HG03575 (cell line): Measurements from ENCODE around the gene FOXJ3.

Source experiments
- ATAC-seq: cut with Tn5 transposase; IDR thresholded peaks from one replicate; pipeline ENCODE4 v1.9.1; 2021; ENCODE audit not compliant: unreplicated experiment, insufficient number of reproducible peaks, low FRiP score; ENCODE audit errors: extremely low read depth

The FOXJ3 gene

DNA sequence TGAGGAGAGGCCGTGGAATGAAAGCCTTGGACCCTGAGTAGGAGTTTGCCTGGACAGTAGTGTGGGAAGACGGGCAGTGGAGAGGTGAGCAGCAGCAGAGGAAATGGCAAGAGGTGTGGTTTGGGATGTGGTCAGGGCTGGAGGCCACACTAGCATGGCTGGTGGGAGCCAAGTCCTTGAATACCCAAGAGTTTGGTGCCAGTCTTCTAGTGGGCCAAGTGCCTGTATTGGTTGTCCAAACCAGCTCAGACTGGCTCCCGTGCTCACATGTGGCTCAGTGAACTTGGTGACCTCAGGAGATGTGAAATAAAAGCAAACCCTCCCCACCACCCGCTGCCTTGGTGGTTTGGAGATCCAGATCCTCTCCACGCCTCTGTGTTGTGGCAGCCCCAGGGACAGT, 172.9 kb downstream of the FOXJ3 start:
- no peak for ATAC-seq

DNA sequence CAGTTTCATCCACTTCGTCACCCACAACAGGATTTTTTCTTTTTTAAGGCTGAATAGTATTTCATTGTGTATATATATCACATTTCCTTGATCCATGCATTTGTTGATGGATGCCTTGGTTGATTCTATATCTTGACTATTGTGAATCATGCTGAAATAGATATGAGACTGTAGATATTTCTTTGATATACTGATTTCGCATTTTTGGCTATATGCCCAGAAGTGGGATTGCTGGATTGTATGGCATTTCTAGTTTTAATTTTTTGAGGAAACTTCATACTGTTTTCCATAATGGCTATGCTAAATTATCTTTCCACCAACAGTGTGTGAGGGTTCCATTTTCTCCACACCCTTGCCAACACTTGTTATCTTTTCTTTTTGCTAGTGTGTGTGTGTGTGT, 176.8 kb downstream of the FOXJ3 start:
- ATAC-seq, result no peak

DNA sequence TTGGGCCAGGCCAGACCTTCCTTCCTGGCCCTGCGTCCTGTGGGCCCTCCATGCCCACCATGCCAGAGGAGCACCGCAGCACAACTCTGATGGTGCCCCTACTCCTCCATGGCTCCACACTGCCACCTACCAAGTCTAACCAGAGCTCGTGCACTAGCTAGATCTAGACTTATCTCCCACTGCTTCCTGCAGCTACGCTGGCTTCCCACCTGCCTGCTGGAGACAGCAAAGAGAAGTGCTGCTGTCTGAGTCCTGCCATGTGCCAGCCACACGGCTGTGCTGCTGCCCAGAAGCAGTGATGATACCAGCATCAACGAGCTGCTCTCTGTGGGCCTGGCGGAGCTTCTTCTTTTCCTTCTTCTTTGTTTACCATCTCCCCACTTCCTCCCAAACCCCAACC, 177.4 kb downstream of the FOXJ3 start:
- no peak for ATAC-seq

DNA sequence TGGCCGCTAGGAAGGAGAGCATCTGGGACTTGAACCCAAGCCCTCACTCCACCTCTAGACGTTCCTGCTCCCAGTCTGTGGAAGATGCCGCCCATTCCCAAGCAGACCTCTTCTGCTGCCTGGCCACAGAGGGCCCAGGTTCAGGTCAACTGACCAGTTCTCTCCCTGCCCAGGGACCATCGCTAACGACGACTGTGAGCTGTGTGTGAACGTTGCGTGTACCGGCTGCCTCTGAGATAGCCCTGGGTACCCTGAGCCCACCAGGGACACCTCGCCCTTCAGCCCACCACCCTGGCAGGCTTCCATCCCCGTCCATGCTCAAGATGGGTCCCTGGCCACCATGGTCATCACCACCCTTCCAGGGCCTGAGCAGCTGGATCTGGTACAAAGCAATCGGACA, 179.7 kb downstream of the FOXJ3 start:
- ATAC-seq, result no peak

DNA sequence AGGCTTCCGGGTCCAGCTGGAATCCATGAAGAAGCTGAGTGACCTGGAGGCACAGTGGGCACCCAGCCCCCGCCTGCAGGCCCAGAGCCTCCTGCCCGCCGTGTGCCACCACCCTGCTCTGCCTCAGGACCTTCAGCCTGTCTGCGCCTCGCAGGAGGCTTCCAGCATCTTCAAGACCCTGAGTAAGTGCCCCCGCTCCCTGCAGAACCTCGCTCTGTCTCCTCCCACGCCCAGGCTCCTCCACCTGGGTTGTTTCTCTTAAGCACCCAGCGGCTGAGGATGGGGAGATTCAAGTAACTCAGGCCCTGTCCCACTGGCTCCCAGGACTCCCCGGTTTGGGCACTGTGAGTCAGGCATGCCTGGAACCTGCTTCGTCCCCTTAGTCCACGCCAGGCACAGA, 180.3 kb downstream of the FOXJ3 start:
- ATAC-seq, result no peak

DNA sequence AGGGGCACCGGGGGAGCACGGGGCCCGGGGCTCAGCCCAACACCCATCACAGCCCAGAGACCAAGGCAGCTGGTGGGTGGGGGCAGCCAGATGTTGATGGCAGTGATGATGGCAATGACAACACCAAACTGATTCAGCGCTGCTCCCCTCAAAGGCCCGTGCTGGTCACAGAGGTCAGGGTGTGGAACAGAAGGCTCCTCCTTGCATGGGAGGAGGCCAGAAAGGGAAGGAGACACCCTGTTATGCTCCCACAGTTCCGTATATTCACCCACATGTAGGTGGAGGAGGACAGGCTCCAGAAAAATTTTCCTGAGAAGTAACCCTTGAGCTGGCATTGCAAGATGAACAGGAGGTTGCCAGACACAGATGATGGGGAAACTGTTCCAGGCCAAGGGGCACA, 181.4 kb downstream of the FOXJ3 start:
- no peak for ATAC-seq

DNA sequence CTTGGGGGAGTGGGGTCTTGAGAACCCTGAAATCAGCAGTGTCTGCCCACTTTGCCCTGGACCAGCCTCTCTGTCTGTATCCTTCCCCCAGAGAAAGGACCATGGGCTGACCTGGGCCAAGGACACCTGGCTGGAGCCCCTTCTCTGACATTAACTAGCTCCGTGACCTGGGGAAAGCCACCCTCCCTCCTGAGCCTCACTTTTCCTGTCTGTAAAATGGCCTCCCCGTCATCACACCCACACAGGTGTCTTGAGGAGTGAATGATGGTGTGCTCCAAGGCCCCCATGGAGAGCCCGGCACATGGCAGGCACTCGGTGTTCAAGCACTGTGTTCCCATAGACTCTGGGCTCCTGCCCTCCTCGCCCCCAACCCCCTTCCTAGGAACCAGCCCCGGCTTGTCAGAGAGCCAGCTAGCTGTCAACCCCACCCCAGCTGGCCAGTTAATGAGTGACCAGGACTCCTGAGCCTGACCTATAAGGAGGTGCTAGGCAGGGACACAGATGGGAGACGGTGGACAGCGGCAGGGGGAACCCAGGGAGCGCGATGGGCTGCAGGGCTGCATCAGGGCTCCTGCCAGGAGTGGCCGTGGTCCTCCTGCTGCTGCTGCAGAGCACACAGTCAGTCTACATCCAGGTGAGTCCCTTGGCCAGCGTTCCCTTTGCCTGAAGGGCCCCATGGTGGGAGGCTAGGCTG, 182.0 kb downstream of the FOXJ3 start, which contains the start of gene GUCA2B:
Gene GUCA2B, plus strand, starts transcription at position 504 of the 694 bp plus-strand sequence. Its CDS starts 41 bp downstream, at position 545.
- ATAC-seq, result no peak

DNA sequence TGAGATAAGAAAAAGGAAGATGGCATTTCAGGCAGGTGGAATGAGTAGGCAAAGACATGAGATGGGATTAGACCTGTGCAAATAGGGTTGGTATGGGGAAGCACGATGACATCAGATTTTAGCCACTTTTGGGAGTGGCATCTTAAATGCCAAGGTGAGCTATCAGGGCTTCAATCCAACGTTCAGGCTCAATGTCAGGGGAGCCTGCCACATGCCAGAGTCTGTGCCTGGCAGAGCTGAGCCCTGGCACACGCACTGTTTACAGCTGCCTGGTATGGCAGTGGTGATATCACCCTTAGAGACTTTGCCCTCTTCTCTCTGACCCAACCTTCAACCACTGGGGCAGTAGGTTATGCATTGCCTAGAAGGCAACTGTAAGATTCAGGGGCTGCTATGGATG, 182.9 kb downstream of the FOXJ3 start:
- ATAC-seq, result no peak

DNA sequence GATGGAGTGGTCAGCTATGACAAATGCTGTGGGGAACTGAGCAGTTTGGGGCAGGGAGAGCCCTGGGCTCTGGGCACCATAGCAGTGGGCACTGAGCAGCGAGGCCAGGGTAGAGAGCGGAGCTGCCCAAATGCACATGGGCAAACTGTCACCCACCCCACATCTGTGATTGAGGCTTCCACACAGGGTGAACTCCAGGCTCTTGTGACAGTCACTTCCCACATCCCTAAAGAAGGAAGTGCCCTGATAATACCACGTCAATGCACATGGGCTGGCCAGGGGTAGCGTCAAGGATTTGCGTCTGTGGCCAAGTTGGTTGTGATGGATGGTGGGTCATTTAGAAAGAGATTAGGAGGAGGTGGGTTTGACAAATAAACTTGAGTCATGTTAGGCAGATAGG, 184.4 kb downstream of the FOXJ3 start:
- no peak for ATAC-seq

DNA sequence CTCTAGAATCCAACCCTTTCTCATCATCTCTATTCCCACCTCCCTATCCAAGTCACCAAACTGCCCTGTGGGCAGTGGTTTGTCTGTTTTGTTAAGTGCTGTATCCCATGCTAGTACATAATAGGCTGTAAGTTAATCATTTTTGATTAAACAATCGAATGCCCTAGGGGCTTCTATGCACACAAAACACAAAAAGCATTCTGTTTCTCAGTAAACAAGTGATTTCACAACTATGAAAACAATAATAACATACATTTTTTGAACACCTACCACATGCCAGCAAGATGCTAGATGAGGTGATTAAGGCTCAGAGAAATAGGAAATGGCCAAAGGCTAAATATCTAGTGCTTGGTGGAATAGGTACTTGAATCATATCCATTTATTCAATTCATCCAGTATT, 186.9 kb downstream of the FOXJ3 start:
- no peak for ATAC-seq

DNA sequence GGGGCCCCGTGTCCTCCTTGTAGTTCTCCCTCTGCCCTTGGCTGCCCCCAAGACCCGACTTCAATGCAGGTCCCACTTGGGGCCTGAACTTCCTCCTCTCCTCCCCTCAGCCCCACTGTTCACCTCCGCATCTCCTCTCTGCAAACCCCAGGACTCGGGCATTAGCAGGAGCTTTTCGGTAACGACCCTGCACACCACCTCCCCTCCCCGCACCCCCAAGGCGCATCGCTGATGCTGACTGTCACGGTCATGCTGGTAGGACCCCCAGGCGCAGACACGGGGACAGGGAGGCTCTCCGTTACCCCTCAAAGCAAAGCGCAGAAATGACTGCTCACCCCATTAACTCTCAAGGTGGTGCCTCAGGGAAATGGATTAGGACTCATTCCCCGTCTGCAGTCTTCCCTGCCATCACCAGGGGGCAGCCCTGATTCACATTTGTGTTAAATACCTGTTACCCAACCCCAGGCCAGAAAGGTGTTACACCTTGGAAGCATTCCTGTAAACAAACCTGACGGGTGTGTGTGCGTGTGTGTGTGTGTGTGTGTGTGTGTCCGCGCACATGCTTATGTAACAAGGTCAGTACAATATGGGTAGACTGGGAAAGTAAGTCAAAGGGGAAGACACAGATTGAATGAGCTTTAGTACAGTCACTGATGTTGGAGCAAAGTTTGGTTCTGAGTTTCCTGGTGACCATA, 188.3 kb downstream of the FOXJ3 start:
- ATAC-seq, result no peak

DNA sequence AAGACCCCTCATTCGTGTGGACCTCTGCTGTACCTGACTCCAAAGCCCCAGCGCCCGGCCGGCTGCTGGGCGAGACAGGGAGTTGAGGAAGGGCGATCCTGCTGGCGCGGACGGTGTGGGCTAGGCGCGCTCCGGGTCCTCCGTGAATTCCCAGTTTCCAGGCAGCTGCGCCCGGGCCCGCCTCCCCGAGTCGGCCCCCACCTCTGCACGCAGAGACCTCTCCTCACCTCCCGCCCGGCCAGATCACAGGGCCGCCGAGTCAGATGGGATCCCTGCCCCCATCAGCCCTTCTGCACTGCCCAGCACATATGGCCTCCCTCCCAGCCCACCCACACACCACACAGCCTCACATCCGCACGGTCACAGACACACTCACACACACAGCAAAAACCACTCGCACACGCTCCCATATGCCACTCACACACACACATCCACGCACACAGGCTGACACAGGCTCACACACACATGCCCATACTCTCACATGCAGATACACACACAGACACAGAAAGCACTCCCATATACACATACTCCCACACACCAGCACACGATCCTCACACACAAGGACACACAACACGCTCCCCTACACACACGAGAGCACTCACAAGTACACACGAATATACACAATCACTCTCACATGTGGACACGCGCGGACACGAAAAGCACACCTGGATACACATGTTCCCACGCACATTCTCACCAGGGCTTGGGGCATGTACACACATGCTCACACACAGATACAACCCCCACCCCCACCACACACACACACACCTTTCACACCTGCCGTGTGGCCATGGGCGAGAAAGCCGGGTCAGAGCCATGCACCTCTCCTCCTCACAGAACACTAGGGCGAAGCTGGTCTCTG, 189.0 kb downstream of the FOXJ3 start:
- no peak for ATAC-seq

DNA sequence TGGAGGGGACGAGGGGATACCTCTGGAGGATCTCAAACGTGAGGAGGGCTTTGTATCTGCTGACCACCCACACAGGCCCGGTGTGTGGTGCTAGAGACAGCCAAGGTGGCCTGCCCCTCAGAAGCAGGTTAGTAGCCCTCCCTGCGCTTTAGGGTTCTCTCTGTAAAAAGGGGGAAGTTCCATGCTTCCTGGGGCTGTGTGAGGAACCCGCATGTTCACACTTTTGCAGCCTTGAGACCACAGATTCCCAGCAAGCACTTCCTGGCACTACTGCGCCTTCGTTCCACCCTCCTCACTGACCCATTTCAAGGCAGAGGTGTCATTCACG, 189.7 kb downstream of the FOXJ3 start:
- no peak for ATAC-seq

DNA sequence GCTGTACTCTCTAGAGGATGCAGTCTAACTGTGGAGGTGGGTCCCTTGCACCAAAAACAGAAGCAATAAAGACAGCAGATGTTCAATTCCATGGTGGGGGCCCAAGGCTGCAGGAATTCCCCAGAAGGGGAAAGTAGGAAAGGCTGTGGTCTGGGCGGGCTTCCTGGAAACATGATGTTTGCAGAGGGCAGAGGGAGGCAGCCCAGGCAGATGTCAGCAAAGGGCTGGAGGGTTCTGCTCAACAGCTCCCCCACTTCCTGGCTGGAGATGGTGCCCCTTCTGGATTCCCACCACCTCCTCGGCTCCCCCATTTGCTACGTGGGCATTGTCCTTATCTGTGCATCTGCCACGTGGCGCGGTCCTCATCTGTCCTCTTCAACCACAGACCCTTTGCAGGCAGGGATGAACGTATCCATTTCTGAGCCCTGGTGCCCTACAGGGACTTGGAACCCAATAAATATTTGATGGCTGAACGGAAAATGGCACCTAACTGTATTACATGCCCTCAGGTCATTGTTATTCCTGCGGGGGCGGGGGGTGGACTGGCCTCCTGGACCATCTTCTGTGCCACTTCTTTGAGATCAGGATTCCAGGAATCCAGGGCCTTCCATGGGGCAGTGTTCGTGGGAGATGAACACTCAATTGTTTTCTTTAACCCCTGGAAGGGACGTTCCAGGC, 190.2 kb downstream of the FOXJ3 start:
- no peak for ATAC-seq

DNA sequence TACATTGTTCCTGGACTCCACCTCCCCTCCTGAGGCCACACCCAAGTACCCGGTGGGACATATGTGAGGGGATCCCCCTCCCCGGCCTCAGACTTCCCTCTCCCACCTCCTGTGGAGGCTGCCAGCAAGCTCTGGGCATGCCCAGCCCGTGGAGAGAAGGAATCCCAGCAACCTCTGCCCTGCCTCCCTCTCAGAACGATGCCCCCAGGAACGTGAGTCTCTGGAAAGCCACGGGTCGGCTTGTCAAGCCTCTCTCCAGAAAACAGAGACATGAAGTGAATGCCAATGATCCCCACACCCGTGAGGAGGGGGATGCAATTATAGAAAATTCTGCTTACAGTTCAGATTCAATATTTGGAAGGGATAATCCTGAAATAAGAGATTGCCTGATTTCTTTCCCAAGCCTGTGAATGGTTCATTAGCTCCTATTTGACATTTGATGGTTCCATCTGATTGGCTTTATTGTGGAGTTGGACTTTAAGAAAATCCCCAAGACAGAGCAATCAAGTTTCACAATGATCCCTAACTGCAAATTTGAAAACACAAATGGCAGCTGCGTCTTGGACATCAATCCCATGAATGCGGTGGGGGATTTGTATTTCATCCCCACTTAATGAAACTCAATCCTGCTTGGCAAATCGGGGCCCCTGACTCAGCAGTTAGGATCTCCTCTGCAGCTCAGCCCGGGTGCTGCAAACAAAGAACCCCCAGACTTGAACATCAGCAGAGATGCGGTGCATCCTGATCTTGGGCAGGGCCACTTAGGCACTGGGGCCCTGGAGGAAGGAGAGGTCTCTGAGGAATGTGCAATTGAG, 190.9 kb downstream of the FOXJ3 start:
- ATAC-seq, result no peak

DNA sequence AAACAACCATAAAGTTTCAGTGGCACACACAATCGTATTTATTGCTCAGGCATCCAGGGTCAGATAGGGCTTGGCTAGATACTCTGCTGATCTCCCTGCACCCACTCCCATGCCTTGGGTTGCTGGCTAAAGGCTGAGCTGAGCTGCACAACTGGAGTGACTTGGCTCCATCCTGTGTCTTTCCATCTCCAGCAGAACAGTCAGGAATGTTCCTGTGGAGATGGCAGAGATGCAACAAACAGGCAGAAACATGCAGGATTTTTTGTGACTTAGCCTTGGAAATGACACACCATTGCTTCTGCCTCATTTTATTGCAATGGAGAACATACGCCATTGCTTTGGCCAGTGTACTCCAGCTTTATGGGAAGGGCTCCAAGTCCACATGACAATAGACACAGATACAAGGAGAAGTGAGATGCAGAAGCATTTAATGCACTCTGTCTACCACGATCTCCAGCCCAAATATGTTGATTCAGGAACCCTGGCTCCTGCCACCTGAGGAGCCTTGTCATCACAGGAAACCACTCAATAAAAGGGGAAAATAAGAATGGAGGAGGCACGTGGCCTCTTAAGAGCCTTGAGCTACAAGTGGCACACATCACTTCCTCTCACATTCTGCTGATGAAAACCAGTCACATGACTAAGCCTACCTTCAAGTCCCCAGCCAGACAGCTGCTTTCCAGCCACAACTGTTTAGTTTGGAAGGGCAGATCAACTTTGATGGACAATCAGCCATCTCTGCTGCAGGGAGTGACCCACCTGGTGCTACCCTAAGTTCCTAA, 191.9 kb downstream of the FOXJ3 start:
- ATAC-seq, result no peak

DNA sequence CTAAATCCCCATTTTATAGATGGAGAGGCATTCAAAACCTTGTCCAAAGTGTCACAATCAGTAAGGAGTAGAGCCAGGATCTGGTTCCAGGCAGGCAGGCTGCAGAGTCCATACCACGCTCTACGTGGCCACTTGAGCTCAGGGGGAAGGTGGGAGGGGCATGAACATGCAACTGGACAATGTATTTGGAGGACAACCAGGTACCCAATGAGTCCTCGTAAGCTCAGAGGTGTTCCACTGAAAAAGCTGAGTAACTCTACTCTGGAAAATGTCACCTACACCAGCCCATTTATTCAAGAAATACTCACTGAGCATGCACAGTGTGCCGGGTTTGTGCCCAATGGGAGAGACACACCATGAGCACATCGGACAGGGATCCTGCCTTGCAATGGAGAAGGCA, 193.1 kb downstream of the FOXJ3 start:
- ATAC-seq, result no peak

DNA sequence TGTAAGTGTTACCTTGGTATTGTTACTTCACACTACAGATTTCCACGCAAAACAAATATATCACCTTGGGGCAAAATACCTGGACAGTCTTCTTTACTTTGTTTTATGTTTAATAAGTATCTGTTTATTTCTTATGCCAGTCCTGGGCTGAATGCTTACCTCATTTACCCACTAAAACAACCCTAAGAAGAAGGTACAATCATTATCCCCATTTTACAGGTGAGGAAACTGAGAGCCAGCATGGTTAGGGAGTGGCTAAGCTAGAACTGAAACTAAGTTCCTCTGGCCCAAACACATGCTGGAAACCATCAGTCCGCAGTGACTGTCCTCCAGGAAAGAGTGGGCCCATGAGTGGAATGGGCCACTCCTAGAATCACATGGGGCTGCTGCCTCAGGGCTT, 194.8 kb downstream of the FOXJ3 start:
- ATAC-seq, result no peak
